Smooth muscle cell (in vitro differentiated cells): ENCODE data around the gene MT1HL1. TPM values are rescaled to one million over a fixed set of nuclear protein-coding genes. Genes with fewer than 3 reads are reported as not detected.

Source experiments
- DNase-seq: peaks from one replicate; lab custom pipeline; 2025; ENCODE audit not compliant: unreplicated experiment; lab: John Stamatoyannopoulos, UW
- H2AFZ ChIP-seq: fragments of 200-600 bp; sonication (generic); 2 replicates; pipeline ENCODE4 v1.6.0; 2016; ENCODE audit warnings: antibody characterized with exemption, low read depth, mild to moderate bottlenecking
- H3F3A ChIP-seq: fragments of 200-600 bp; sonication (generic); 2 replicates; pipeline ENCODE4 v1.6.0; 2017; ENCODE audit warnings: antibody characterized with exemption, low read depth
- H3K27ac ChIP-seq: fragments of 200-600 bp; sonication (generic); 2 replicates; pipeline ENCODE4 v1.5.1; 2016; ENCODE audit warnings: low read depth, mild to moderate bottlenecking
- H3K27me3 ChIP-seq: fragments of 200-600 bp; sonication (generic); 2 replicates; pipeline ENCODE4 v1.6.1; 2016; ENCODE audit warnings: low read depth, mild to moderate bottlenecking
- H3K36me3 ChIP-seq: fragments of 200-600 bp; sonication (generic); 2 replicates; pipeline ENCODE4 v1.5.1; 2016; ENCODE audit warnings: low read depth
- H3K4me1 ChIP-seq: fragments of 200-600 bp; sonication (generic); 2 replicates; pipeline ENCODE4 v1.5.1; 2016; ENCODE audit warnings: low read depth
- H3K4me2 ChIP-seq: fragments of 200-600 bp; sonication (generic); 2 replicates; pipeline ENCODE4 v1.6.0; 2016; ENCODE audit warnings: mild to moderate bottlenecking
- H3K4me3 ChIP-seq: fragments of 200-600 bp; sonication (generic); 2 replicates; pipeline ENCODE4 v1.5.1; 2016; ENCODE audit warnings: mild to moderate bottlenecking
- H3K79me2 ChIP-seq: fragments of 200-600 bp; sonication (generic); 2 replicates; pipeline ENCODE4 v1.6.0; 2016; ENCODE audit warnings: low read depth, mild to moderate bottlenecking
- H3K9ac ChIP-seq: fragments of 200-600 bp; sonication (generic); 2 replicates; pipeline ENCODE4 v1.6.0; 2016; ENCODE audit warnings: low read depth
- H3K9me3 ChIP-seq: fragments of 200-600 bp; sonication (generic); replicated peaks from 2 replicates; pipeline ENCODE4 v1.5.1; 2016; ENCODE audit warnings: low read depth
- H4K20me1 ChIP-seq: fragments of 200-600 bp; sonication (generic); 2 replicates; pipeline ENCODE4 v1.6.0; 2016; ENCODE audit warnings: low read depth
- WGBS: methylation state at CpG from one replicate; pipeline ENCODE4 v1.1.7; 2016; ENCODE audit warnings: low lambda C conversion rate; 5-methylcytosine and 5-hydroxymethylcytosine counted together
- polyA plus RNA-seq: library from polyadenylated mRNA; unstranded; fragments of >200 nt; fragmentation: Nextera tagmentation; extraction: Ambion mirVana; gene quantifications from 2 replicates; pipeline ENCODE4 v1.2.1, GENCODE V29; 2016
- total RNA-seq: library from RNA; depleted of rRNA; stranded (reverse); fragments of >200 nt; gene quantifications from 2 replicates; pipeline ENCODE4 v1.2.3, GENCODE V29; 2014
- TF ChIP-seq, protein P1 (sequence below): fragments of 200-600 bp; sonication (generic); IDR thresholded peaks from 2 replicates; pipeline ENCODE4 v1.5.1; 2017; ENCODE audit warnings: borderline replicate concordance, mild to moderate bottlenecking, antibody characterized with exemption; ENCODE audit not compliant: insufficient read depth, poor library complexity, severe bottlenecking

Gene MT1HL1
- not detected in 2 replicates for total RNA-seq
- polyA plus RNA-seq = not detected in 2 replicates

DNA sequence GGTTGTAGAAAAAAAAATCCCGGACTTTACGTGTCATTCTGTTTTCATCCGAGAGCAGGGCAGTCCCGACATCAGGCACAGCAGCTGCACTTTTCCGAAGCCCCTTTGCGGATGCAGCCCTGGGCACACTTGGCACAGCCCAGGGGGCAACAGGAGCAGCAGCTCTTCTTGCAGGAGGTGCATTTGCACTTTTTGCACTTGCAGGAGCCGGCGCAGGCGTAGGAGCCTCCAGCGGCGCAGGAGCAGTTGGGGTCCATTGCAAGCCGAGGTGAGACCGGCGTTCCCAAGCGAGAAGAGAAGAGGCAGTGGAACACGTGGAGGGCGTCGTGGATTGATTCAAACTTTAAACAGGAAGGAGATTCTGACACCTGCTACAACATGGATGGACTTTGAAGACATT is at the start of gene MT1HL1:
TSS of gene MT1HL1 (minus strand) at position 326 of the 400 bp plus-strand sequence. CDS start at position 257, 69 bp downstream.
- no peak for DNase-seq
- Histone ChIP-seq H3K4me2 (no peak within 1 kb of the TSS), H3K4me1 (no peaks in the 10 kb centered on the region), H3K27ac (no peak within 1 kb of the TSS), H3F3A (no peaks in the 10 kb centered on the region), H4K20me1 (no peaks in the 10 kb centered on the region), H3K36me3 (no peaks in the 10 kb centered on the region), H3K79me2 (no peaks in the 10 kb centered on the region), H2AFZ (no peak within 1 kb of the TSS), H3K9me3 (no peaks in the 10 kb centered on the region), H3K9ac (no peak within 1 kb of the TSS), H3K27me3 (no peaks in the 10 kb centered on the region), H3K4me3 (no peak within 1 kb of the TSS)
- 93% methylated on average over 18 of the region's 18 CpGs for whole genome bisulfite sequencing
- TF ChIP-seq, protein P1, sequence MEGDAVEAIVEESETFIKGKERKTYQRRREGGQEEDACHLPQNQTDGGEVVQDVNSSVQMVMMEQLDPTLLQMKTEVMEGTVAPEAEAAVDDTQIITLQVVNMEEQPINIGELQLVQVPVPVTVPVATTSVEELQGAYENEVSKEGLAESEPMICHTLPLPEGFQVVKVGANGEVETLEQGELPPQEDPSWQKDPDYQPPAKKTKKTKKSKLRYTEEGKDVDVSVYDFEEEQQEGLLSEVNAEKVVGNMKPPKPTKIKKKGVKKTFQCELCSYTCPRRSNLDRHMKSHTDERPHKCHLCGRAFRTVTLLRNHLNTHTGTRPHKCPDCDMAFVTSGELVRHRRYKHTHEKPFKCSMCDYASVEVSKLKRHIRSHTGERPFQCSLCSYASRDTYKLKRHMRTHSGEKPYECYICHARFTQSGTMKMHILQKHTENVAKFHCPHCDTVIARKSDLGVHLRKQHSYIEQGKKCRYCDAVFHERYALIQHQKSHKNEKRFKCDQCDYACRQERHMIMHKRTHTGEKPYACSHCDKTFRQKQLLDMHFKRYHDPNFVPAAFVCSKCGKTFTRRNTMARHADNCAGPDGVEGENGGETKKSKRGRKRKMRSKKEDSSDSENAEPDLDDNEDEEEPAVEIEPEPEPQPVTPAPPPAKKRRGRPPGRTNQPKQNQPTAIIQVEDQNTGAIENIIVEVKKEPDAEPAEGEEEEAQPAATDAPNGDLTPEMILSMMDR = no peak

DNA sequence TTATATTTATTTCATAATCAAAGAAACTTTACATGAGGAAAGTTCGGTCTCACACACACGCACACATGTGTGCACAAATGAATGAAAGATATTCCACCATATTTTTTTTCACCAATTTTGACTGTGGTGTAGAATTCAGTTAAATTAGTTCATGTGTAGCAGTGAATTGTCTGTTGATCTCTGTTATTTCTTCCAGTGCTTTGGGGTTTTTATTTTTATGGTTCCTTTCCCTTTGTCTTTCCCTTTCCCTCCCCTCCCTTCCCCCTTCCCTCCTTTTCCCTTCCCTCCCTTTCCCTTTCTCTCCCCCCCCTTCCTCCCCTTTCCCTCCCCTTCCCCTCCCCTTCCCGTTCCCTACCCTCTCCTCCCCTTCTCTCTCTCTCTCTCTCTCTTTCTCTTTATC is 46.7 kb upstream of the MT1HL1 start:
- Histone ChIP-seq H3K36me3 (no peaks in the 10 kb centered on the region), H3K79me2 (no peaks in the 10 kb centered on the region), H3K9me3 (no peaks in the 10 kb centered on the region), H3K4me3 (no peak overlapping the region), H3K27me3 (peaks cover 12% of the 10 kb centered on the region), H3K9ac (no peak overlapping the region), H4K20me1 (no peaks in the 10 kb centered on the region), H3K4me2 (no peak overlapping the region), H3K27ac (no peak overlapping the region), H2AFZ (no peak overlapping the region), H3F3A (no peaks in the 10 kb centered on the region), H3K4me1 (no peaks in the 10 kb centered on the region)
- 91% methylated on average over 2 of the region's 3 CpGs for WGBS
- no peak for DNase-seq
- TF ChIP-seq, protein P1 = no peak

DNA sequence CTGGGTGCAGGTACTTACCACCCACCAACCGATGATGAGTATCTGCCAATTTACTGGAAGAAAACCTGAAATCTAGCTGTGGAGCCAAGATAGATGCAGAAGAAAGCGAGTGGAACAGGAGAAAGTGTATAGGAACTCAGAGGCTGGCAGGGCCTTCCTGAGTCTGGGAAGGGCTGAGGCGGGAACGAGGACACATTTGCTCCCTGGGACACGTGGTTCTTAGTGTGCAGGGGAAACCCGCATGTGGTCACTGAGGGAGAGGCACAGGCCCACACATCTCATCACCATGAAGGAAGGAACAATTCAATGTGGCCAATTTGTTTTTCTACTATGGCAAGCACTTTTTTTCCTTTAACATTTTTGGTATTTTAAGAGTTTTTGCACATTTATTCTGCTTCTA is 45.9 kb upstream of the MT1HL1 start:
- Histone ChIP-seq H3K79me2 (no peaks in the 10 kb centered on the region), H4K20me1 (no peaks in the 10 kb centered on the region)

DNA sequence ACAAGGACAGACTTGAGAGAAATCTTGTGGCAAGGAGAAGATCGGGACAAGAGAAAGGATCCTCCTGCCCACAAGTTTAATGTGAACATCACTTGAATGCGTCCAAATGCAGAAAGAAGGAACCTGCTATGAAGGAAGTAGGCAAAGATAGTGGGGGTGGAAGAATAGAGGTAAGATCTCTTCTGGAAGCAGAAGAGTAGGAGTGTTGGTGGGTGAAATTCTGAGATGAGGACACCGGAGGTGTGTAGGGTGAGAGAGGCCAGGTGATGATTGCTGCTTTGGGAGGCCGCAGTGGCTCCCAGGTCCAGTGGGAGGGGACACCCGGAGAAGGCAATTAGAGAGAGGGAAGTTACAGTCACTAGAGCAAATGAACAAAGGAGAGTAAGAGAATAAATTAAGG is 44.6 kb upstream of the MT1HL1 start:
- Histone ChIP-seq H3K4me2 (no peak overlapping the region), H3K9me3 (no peaks in the 10 kb centered on the region), H3F3A (no peaks in the 10 kb centered on the region), H3K79me2 (no peaks in the 10 kb centered on the region), H3K27me3 (peaks cover 33% of the 10 kb centered on the region), H3K4me3 (no peak overlapping the region), H3K4me1 (no peaks in the 10 kb centered on the region), H4K20me1 (no peaks in the 10 kb centered on the region), H3K27ac (no peak overlapping the region), H2AFZ (no peak overlapping the region), H3K9ac (no peak overlapping the region), H3K36me3 (no peaks in the 10 kb centered on the region)
- TF ChIP-seq, protein P1 = no peak
- 94% methylated on average over 5 of the region's 5 CpGs for WGBS
- no peak for DNase-seq

More for the DNA sequence above, 45.9 kb upstream of the MT1HL1 start:
- Histone ChIP-seq H2AFZ (no peak overlapping the region), H3K27me3 (peaks cover 19% of the 10 kb centered on the region), H3K36me3 (no peaks in the 10 kb centered on the region), H3K27ac (no peak overlapping the region), H3F3A (no peaks in the 10 kb centered on the region), H3K9me3 (no peaks in the 10 kb centered on the region), H3K4me3 (no peak overlapping the region), H3K4me2 (no peak overlapping the region), H3K9ac (no peak overlapping the region), H3K4me1 (no peaks in the 10 kb centered on the region)
- no peak for DNase-seq
- TF ChIP-seq, protein P1 = no peak
- 92% methylated on average over 6 of the region's 6 CpGs for WGBS
